Prostate gland (tissue), 2 donors: ENCODE results near the gene ANKRD55. TPM values are rescaled to one million over a fixed set of nuclear protein-coding genes. Genes with fewer than 3 reads are reported as not detected.
"Not testable (repeated sequence)": the region's sequence is repeated elsewhere in the genome, so short reads cannot be mapped to it uniquely, and the experiment has no call there.

Source experiments
- DNase-seq: peaks from one replicate; pipeline ENCODE4 v3.0.0-alpha.2; 2019; ENCODE audit warnings: low spot score
- H3K27ac ChIP-seq, 2 donors: fragments of 200-600 bp; sonication (generic); 2 replicates each; pipeline ENCODE4 v1.5.1; 2017 to 2019
- H3K27me3 ChIP-seq: fragments of 200-600 bp; sonication (generic); replicated peaks from 2 replicates; pipeline ENCODE4 v1.5.1; 2019; ENCODE audit not compliant: insufficient read depth
- H3K36me3 ChIP-seq, 2 donors: fragments of 200-600 bp; sonication (generic); 1 replicate in 1 of 2; 2 replicates in 1 of 2; pipeline versions ENCODE4 v1.5.1 to v1.8.1; 2017 to 2019
- H3K4me1 ChIP-seq: fragments of 200-600 bp; sonication (generic); replicated peaks from 2 replicates; pipeline ENCODE4 v1.5.1; 2019
- H3K4me3 ChIP-seq, 2 donors: fragments of 200-600 bp; sonication (generic); 2 replicates each; pipeline ENCODE4 v1.5.1; 2017 to 2019
- H3K9me3 ChIP-seq: fragments of 200-600 bp; sonication (generic); 2 replicates; pipeline ENCODE4 v1.5.1; 2017
- CTCF ChIP-seq, 4 experiments: fragments of 200-600 bp in 2 of 4; fragments of 450-650 bp in 2 of 4; sonication (generic) in 2 of 4; IDR thresholded peaks; 1 replicate in 3 of 4; 2 replicates in 1 of 4; pipeline ENCODE4 v1.5.1; 2016 to 2019; ENCODE audit warnings: antibody characterized with exemption in 4 of 4, mild to moderate bottlenecking in 2 of 4, moderate library complexity in 2 of 4
- POLR2A ChIP-seq: fragments of 450-650 bp; IDR thresholded peaks from one replicate; pipeline ENCODE4 v1.6.1; 2016; ENCODE audit warnings: antibody characterized with exemption, mild to moderate bottlenecking
- POLR2AphosphoS5 ChIP-seq: sonication (generic); formaldehyde crosslinking; IDR thresholded peaks from one replicate; pipeline ENCODE4 v1.6.1; 2017; ENCODE audit warnings: antibody characterized with exemption
- WGBS: methylation state at CpG from one replicate; pipeline ENCODE4 v1.1.5; 2018; 5-methylcytosine and 5-hydroxymethylcytosine counted together
- intact Hi-C: fragments of 100-400 bp; cut with DNase I; formaldehyde crosslinking; loops from one replicate; pipeline ENCODE4 v1.14.2; 2022
- total RNA-seq, 2 donors: library from RNA; depleted of rRNA; stranded (reverse); fragments of >200 nt; gene quantifications; one replicate each; pipeline ENCODE4 v1.1.0, GENCODE V29; 2016

ANKRD55 gene
- total RNA-seq, 2 donors from 2014 or later, result 1.1 TPM; not detected in 1

GRCh38 chr5:56207537-56207936 is 25.6 kb downstream of the ANKRD55 start:
- H3K4me1 ChIP-seq, result no peaks in the 10 kb centered on the region
- no peak overlapping the region for H3K4me3 ChIP-seq
- TF ChIP-seq POLR2AphosphoS5, result no peak
- no peak for TF ChIP-seq POLR2A
- TF ChIP-seq CTCF (IDR thresholded peaks at IDR 0.05), result no peak
- intact Hi-C loops, result loop anchor here (10.0 kb wide), 1 partner anchor 1033 kb away; the partner anchor contains the start of gene CDC20B
- H3K27me3 ChIP-seq, result no peaks in the 10 kb centered on the region
- no peaks in the 10 kb centered on the region for H3K9me3 ChIP-seq
- H3K36me3 ChIP-seq, result no peaks in the 10 kb centered on the region
- 71% methylated on average over 2 of the region's 2 CpGs for WGBS
- DNase-seq, result no peak
- H3K27ac ChIP-seq, result no peak overlapping the region

- Histone ChIP-seq H3K27me3 (no peaks in the 10 kb centered on the region), H3K36me3 (no peaks in the 10 kb centered on the region), H3K9me3 (no peaks in the 10 kb centered on the region), H3K27ac (no peak overlapping the region), H3K4me1 (no peaks in the 10 kb centered on the region), H3K4me3 (no peak overlapping the region)
- no peak for DNase-seq
- intact Hi-C loops, result loop anchor here (10.0 kb wide), 1 partner anchor 1032 kb away; the partner anchor contains the start of gene CDC20B
- TF ChIP-seq POLR2A (no peak), POLR2AphosphoS5 (no peak), CTCF (IDR thresholded peaks at IDR 0.05) (no peak)
- WGBS, result 89% methylated on average over 7 of the region's 7 CpGs
Measured at GRCh38 chr5:56206126-56206910, 26.8 kb downstream of the ANKRD55 start.

GRCh38 chr5:56203936-56204335 is 29.2 kb downstream of the ANKRD55 start:
- not testable (repeated sequence) for H3K4me3 ChIP-seq, H3K27me3 ChIP-seq, H3K9me3 ChIP-seq, H3K27ac ChIP-seq, H3K36me3 ChIP-seq, H3K4me1 ChIP-seq, DNase-seq
- intact Hi-C loops, result loop anchor here (5.0 to 10.0 kb wide), 3 partner anchors 222 to 1029 kb away; partner anchors contain the start of genes CDC20B and SLC38A9

- Histone ChIP-seq H3K9me3 (no peaks in the 10 kb centered on the region), H3K4me1 (no peaks in the 10 kb centered on the region), H3K27ac (no peak overlapping the region), H3K36me3 (no peaks in the 10 kb centered on the region), H3K27me3 (no peaks in the 10 kb centered on the region), H3K4me3 (no peak overlapping the region)
- no peak for DNase-seq
- WGBS, result 61% methylated on average over 3 of the region's 3 CpGs
- intact Hi-C loops, result loop anchor here (5.0 to 10.0 kb wide), 3 partner anchors 220 to 1028 kb away; partner anchors contain the start of genes CDC20B and SLC38A9
- TF ChIP-seq POLR2AphosphoS5 (no peak), CTCF (IDR thresholded peaks at IDR 0.05) (no peak), POLR2A (no peak)
Measured at GRCh38 chr5:56202483-56202882, 30.6 kb downstream of the ANKRD55 start.

- H3K9me3 ChIP-seq, H3K4me3 ChIP-seq, H3K27ac ChIP-seq, H3K36me3 ChIP-seq, DNase-seq, H3K27me3 ChIP-seq, H3K4me1 ChIP-seq: not testable (repeated sequence)
- WGBS, result 71% methylated on average over 3 of the region's 3 CpGs
- intact Hi-C loops, result loop anchor here (5.0 to 10.0 kb wide), 3 partner anchors 220 to 1027 kb away; partner anchors contain the start of genes CDC20B and SLC38A9
Measured at GRCh38 chr5:56201762-56202261, 31.3 kb downstream of the ANKRD55 start.
